ENCODE results near the gene TCEAL6. TPM values are rescaled to one million over a fixed set of nuclear protein-coding genes. Genes with fewer than 3 reads are reported as not detected.

Gene TCEAL6
- total RNA-seq, 2 donors from 2014 or later = not detected

Other genes starting within 250 kb of the TCEAL6 start
- 1 to 10 TPM; 5.4 to 8.8 TPM for gene ZMAT1, start 210.5 kb downstream of the TCEAL6 start, total RNA-seq
- 10 to 100 TPM in 1 of 2 donors, 1 to 10 TPM in 1; 8.7 to 10.1 TPM for gene TCEAL2, start 16.8 kb downstream of the TCEAL6 start, total RNA-seq
- gene BEX5, start 13.5 kb upstream of the TCEAL6 start, total RNA-seq = 1 to 10 TPM; 3.0 TPM
- gene TCP11X1, start 72.8 kb upstream of the TCEAL6 start, total RNA-seq = not detected
- gene NXF2, start 104.7 kb upstream of the TCEAL6 start, total RNA-seq = not detected

Data from posterior vena cava (tissue), 2 donors.